Stimulated activated naive B cell treated with anti-CD40 and anti-IgM and Interleukin-4, amounts not matched to agents 10 μg/mL and 1 μg/mL and 100 μg/mL, for 72 hours (primary cell): ENCODE data around the gene PIP4K2C.
"Not testable (repeated sequence)": the region's sequence is repeated elsewhere in the genome, so short reads cannot be mapped to it uniquely, and the experiment has no call there.

ENCODE experiments used
- ATAC-seq, 2 donors: fragments of 150-1000 bp; cut with Tn5 transposase; replicated peaks; 2 replicates each; pipeline ENCODE4 v1.10.0; 2021; ENCODE audit warnings: moderate library complexity in 1 of 2
- DNase-seq: peaks from one replicate; pipeline ENCODE4 v3.0.0; 2021
- H3K27ac Mint-ChIP-seq: one replicate; pipeline ENCODE4 v1.8.0; 2022; ENCODE audit warnings: mild to moderate bottlenecking, mixed read lengths
- H3K27me3 Mint-ChIP-seq, 2 donors: one replicate each; pipeline ENCODE4 v1.8.0; 2022; ENCODE audit warnings: mixed read lengths in 2 of 2
- H3K36me3 Mint-ChIP-seq, 2 donors: one replicate each; pipeline ENCODE4 v1.8.0; 2022; ENCODE audit warnings: mixed read lengths in 2 of 2, mild to moderate bottlenecking in 1 of 2
- H3K4me1 Mint-ChIP-seq, 2 donors: one replicate each; pipeline ENCODE4 v1.8.0; 2022; ENCODE audit warnings: mixed read lengths in 2 of 2, mild to moderate bottlenecking in 1 of 2
- H3K4me3 Mint-ChIP-seq, 2 donors: one replicate each; pipeline ENCODE4 v1.8.0; 2022; ENCODE audit warnings: mild to moderate bottlenecking in 2 of 2, mixed read lengths in 2 of 2, moderate library complexity in 1 of 2
- H3K9me3 Mint-ChIP-seq, 2 donors: one replicate each; pipeline ENCODE4 v1.8.0; 2022; ENCODE audit warnings: mixed read lengths in 2 of 2, mild to moderate bottlenecking in 1 of 2

Gene PIP4K2C

GRCh38 chr12:57613427-57614109 is 22.6 kb downstream of the PIP4K2C start:
- ATAC-seq (no peak), DNase-seq (no peak)
- H3K27ac Mint-ChIP-seq, result no peak overlapping the region
- H3K27me3 Mint-ChIP-seq, result peaks cover 74 to 78% of the 10 kb centered on the region in 2 donors
- no peak overlapping the region for H3K4me3 Mint-ChIP-seq
- peaks cover 29 to 48% of the 10 kb centered on the region in 2 donors for H3K4me1 Mint-ChIP-seq
- H3K9me3 Mint-ChIP-seq, result no peaks in the 10 kb centered on the region
- no peaks in the 10 kb centered on the region for H3K36me3 Mint-ChIP-seq

GRCh38 chr12:57614178-57614947 is 23.4 kb downstream of the PIP4K2C start:
- no peaks in the 10 kb centered on the region for H3K36me3 Mint-ChIP-seq
- DNase-seq, result peak; percentile 51
- H3K27ac Mint-ChIP-seq, result peak overlapping the region; percentile 47
- H3K27me3 Mint-ChIP-seq, result peaks cover 73 to 78% of the 10 kb centered on the region in 2 donors
- peak; percentile 78 to 81 for ATAC-seq
- H3K4me3 Mint-ChIP-seq, result peak overlapping the region in 1 of 2 donors; percentile 39
- H3K9me3 Mint-ChIP-seq, result no peaks in the 10 kb centered on the region
- peaks cover 32 to 55% of the 10 kb centered on the region in 2 donors for H3K4me1 Mint-ChIP-seq

GRCh38 chr12:57614948-57615500 is 24.0 kb downstream of the PIP4K2C start:
- peak overlapping the region; percentile 47 for H3K27ac Mint-ChIP-seq
- H3K27me3 Mint-ChIP-seq, result peaks cover 68 to 78% of the 10 kb centered on the region in 2 donors
- ATAC-seq (peak; percentile 4 to 8), DNase-seq (no peak)
- no peaks in the 10 kb centered on the region for H3K36me3 Mint-ChIP-seq
- H3K9me3 Mint-ChIP-seq, result no peaks in the 10 kb centered on the region
- peak overlapping the region; percentile 25 to 34 for H3K4me3 Mint-ChIP-seq
- peaks cover 32 to 59% of the 10 kb centered on the region in 2 donors for H3K4me1 Mint-ChIP-seq

- Mint-ChIP-seq H3K27me3 (peaks cover 68 to 78% of the 10 kb centered on the region in 2 donors), H3K36me3 (no peaks in the 10 kb centered on the region), H3K4me1 (peaks cover 35 to 60% of the 10 kb centered on the region in 2 donors), H3K27ac (no peak overlapping the region), H3K4me3 (no peak overlapping the region), H3K9me3 (no peaks in the 10 kb centered on the region)
- no peak for DNase-seq
- no peak for ATAC-seq
Observed at GRCh38 chr12:57615637-57616036, 24.6 kb downstream of the PIP4K2C start.

GRCh38 chr12:57616383-57617101 is 25.6 kb downstream of the PIP4K2C start:
- H3K4me3 Mint-ChIP-seq, result no peak overlapping the region
- H3K4me1 Mint-ChIP-seq, result peaks cover 40 to 63% of the 10 kb centered on the region in 2 donors
- no peaks in the 10 kb centered on the region for H3K9me3 Mint-ChIP-seq
- H3K36me3 Mint-ChIP-seq, result no peaks in the 10 kb centered on the region
- DNase-seq (no peak), ATAC-seq (no peak)
- peaks cover 72 to 81% of the 10 kb centered on the region in 2 donors for H3K27me3 Mint-ChIP-seq
- no peak overlapping the region for H3K27ac Mint-ChIP-seq

- no peak for ATAC-seq
- Mint-ChIP-seq H3K9me3 (no peaks in the 10 kb centered on the region), H3K27me3 (peaks cover 79 to 86% of the 10 kb centered on the region in 2 donors), H3K27ac (no peak overlapping the region), H3K4me1 (peaks cover 48 to 68% of the 10 kb centered on the region in 2 donors), H3K36me3 (no peaks in the 10 kb centered on the region), H3K4me3 (no peak overlapping the region)
- DNase-seq, result no peak
Observed at GRCh38 chr12:57617942-57618341, 26.9 kb downstream of the PIP4K2C start.

- H3K27me3 Mint-ChIP-seq, result peaks cover 81 to 86% of the 10 kb centered on the region in 2 donors
- not testable (repeated sequence) for DNase-seq, H3K9me3 Mint-ChIP-seq, ATAC-seq, H3K36me3 Mint-ChIP-seq, H3K27ac Mint-ChIP-seq, H3K4me3 Mint-ChIP-seq
- H3K4me1 Mint-ChIP-seq, result peaks cover 44 to 63% of the 10 kb centered on the region in 2 donors
Observed at GRCh38 chr12:57618431-57618830, 27.4 kb downstream of the PIP4K2C start.

GRCh38 chr12:57618966-57619433 is 28.0 kb downstream of the PIP4K2C start:
- DNase-seq (no peak), ATAC-seq (no peak)
- Mint-ChIP-seq H3K4me1 (peaks cover 43 to 58% of the 10 kb centered on the region in 2 donors), H3K9me3 (no peaks in the 10 kb centered on the region), H3K27ac (no peak overlapping the region), H3K36me3 (no peaks in the 10 kb centered on the region), H3K27me3 (peaks cover 83 to 91% of the 10 kb centered on the region in 2 donors), H3K4me3 (peak overlapping the region; percentile 43 to 62)

GRCh38 chr12:57619434-57620244 is 28.6 kb downstream of the PIP4K2C start:
- ATAC-seq (peak in 1 of 2 donors; percentile 38), DNase-seq (no peak)
- H3K9me3 Mint-ChIP-seq, result no peaks in the 10 kb centered on the region
- H3K27me3 Mint-ChIP-seq, result peaks cover 89 to 98% of the 10 kb centered on the region in 2 donors
- no peaks in the 10 kb centered on the region for H3K36me3 Mint-ChIP-seq
- H3K4me3 Mint-ChIP-seq, result peak overlapping the region; percentile 43 to 62
- no peak overlapping the region for H3K27ac Mint-ChIP-seq
- peaks cover 36 to 51% of the 10 kb centered on the region in 2 donors for H3K4me1 Mint-ChIP-seq

GRCh38 chr12:57620245-57620935 is 29.4 kb downstream of the PIP4K2C start:
- no peak overlapping the region for H3K27ac Mint-ChIP-seq
- peaks cover 29 to 44% of the 10 kb centered on the region in 2 donors for H3K4me1 Mint-ChIP-seq
- ATAC-seq (no peak), DNase-seq (no peak)
- H3K4me3 Mint-ChIP-seq, result peak overlapping the region; percentile 74 to 85
- H3K27me3 Mint-ChIP-seq, result peaks cover 90 to 98% of the 10 kb centered on the region in 2 donors
- H3K36me3 Mint-ChIP-seq, result no peaks in the 10 kb centered on the region
- no peaks in the 10 kb centered on the region for H3K9me3 Mint-ChIP-seq

- H3K4me3 Mint-ChIP-seq, result peak overlapping the region; percentile 74 to 85
- peaks cover 91 to 98% of the 10 kb centered on the region in 2 donors for H3K27me3 Mint-ChIP-seq
- DNase-seq, result no peak
- H3K4me1 Mint-ChIP-seq, result peaks cover 24 to 38% of the 10 kb centered on the region in 2 donors
- peak overlapping the region; percentile 52 for H3K27ac Mint-ChIP-seq
- ATAC-seq, result peak; percentile 21 to 22
- H3K9me3 Mint-ChIP-seq, result no peaks in the 10 kb centered on the region
- no peaks in the 10 kb centered on the region for H3K36me3 Mint-ChIP-seq
Observed at GRCh38 chr12:57620936-57621496, 30.0 kb downstream of the PIP4K2C start.

- H3K27me3 Mint-ChIP-seq, result peaks cover 91 to 98% of the 10 kb centered on the region in 2 donors
- no peaks in the 10 kb centered on the region for H3K9me3 Mint-ChIP-seq
- H3K36me3 Mint-ChIP-seq, result no peaks in the 10 kb centered on the region
- DNase-seq (no peak), ATAC-seq (peak; percentile 79 to 82)
- peak overlapping the region; percentile 74 to 85 for H3K4me3 Mint-ChIP-seq
- peaks cover 26 to 43% of the 10 kb centered on the region in 2 donors for H3K4me1 Mint-ChIP-seq
- peak overlapping the region; percentile 25 for H3K27ac Mint-ChIP-seq
Observed at GRCh38 chr12:57621497-57622292, 30.7 kb downstream of the PIP4K2C start.
